Esophagus squamous epithelium (tissue), 5 donors: ENCODE measurements around the gene CYBC1. TPM values are rescaled to one million over a fixed set of nuclear protein-coding genes. Genes with fewer than 3 reads are reported as not detected.

Source experiments
- DNase-seq: peaks from one replicate; lab custom pipeline; 2025; lab: John Stamatoyannopoulos, UW
- H3K27ac ChIP-seq, 4 donors: fragments of 200-600 bp; sonication (generic); one replicate each; pipeline ENCODE4 v1.5.1; 2016 to 2019; ENCODE audit warnings: mild to moderate bottlenecking in 1 of 4
- H3K27me3 ChIP-seq, 4 donors: fragments of 200-600 bp; sonication (generic); 1 replicate in 3 of 4; 2 replicates in 1 of 4; pipeline versions ENCODE4 v1.5.1 to v1.6.0; 2017 to 2021; ENCODE audit warnings: antibody characterized with exemption in 1 of 4
- H3K36me3 ChIP-seq, 3 donors: fragments of 200-600 bp; sonication (generic); one replicate each; pipeline ENCODE4 v1.5.1; 2016 to 2019
- H3K4me1 ChIP-seq, 3 donors: fragments of 200-600 bp; sonication (generic); one replicate each; pipeline ENCODE4 v1.5.1; 2017 to 2019
- H3K4me3 ChIP-seq, 4 donors: fragments of 200-600 bp; sonication (generic); 1 replicate in 3 of 4; 2 replicates in 1 of 4; pipeline ENCODE4 v1.5.1; 2016 to 2019; ENCODE audit warnings: mild to moderate bottlenecking in 2 of 4, moderate library complexity in 1 of 4
- H3K9me3 ChIP-seq, 3 donors: fragments of 200-600 bp; sonication (generic); one replicate each; pipeline ENCODE4 v1.5.1; 2016 to 2019
- CTCF ChIP-seq, 6 experiments: fragments of 450-650 bp in 4 of 6; fragments of 200-600 bp in 2 of 6; sonication (generic) in 2 of 6; IDR thresholded peaks; one replicate each; pipeline ENCODE4 v1.5.1; 2016 to 2019; ENCODE audit warnings: antibody characterized with exemption in 6 of 6, mild to moderate bottlenecking in 4 of 6, moderate library complexity in 4 of 6
- POLR2A ChIP-seq, 4 donors: fragments of 450-650 bp; IDR thresholded peaks; one replicate each; pipeline ENCODE4 v1.6.1; 2017; ENCODE audit warnings: antibody characterized with exemption in 4 of 4, mild to moderate bottlenecking in 4 of 4, moderate library complexity in 3 of 4
- WGBS, 2 donors: methylation state at CpG; one replicate each; pipeline ENCODE4 v1.1.5; 2018; 5-methylcytosine and 5-hydroxymethylcytosine counted together
- intact Hi-C: fragments of 100-400 bp; cut with DNase I; formaldehyde crosslinking; loops from one replicate; pipeline ENCODE4 v1.15.0; 2022
- total RNA-seq, 4 donors: library from RNA; depleted of rRNA; stranded (reverse); fragments of >200 nt; gene quantifications; one replicate each; pipeline ENCODE4 v1.1.0, GENCODE V29; 2016
- donor health status: DM: yes; HTN: yes; CAD: no.

Gene CYBC1
- 10 to 100 TPM; 31.7 to 74.3 (median 51.1) TPM for total RNA-seq

DNA sequence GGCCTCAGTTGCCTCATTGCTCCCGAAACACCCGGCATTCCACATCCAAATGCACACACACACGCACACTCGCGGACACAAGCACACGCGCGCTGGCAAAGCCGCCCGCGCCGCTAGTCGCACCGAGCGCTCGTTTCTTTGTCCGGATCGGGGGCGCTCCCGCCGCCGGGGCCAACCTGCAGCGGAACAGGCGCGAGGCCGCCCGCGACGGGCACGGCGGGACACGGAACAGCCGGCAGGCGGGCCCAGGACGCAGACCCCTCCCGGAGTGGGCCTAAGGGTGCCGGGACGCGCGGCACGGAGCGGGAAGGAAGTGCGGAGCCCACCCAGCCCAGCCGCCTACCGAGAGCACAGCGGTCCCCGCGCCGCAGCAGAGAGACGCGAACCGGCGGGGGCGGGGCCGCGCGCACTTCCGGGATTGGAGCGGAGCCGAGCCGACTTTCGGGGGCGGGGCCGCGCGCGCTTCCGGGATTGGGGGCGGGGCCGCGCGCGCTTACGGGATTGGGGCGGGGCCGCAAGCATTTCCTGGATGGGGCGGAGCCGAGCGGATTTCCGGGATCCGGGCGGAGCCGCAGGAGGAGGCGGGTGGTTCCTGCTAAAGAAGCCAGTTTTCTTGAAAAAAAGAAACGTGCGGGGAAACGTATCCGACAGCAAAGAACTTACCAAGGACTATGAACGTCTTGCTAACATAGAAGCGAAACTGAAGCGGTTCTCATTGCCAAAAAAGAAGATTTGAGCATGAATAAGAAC lies at the start of gene CYBC1:
Gene CYBC1 (minus strand): TSS at position 396 of the 750 bp plus-strand sequence. CDS start 1,498 bp downstream, outside the sequence.
- WGBS, 2 donors, result 0 to 1% methylated on average over 8 to 16 of the region's 91 CpGs
- H3K9me3 ChIP-seq, result no peaks in the 10 kb centered on the region

DNA sequence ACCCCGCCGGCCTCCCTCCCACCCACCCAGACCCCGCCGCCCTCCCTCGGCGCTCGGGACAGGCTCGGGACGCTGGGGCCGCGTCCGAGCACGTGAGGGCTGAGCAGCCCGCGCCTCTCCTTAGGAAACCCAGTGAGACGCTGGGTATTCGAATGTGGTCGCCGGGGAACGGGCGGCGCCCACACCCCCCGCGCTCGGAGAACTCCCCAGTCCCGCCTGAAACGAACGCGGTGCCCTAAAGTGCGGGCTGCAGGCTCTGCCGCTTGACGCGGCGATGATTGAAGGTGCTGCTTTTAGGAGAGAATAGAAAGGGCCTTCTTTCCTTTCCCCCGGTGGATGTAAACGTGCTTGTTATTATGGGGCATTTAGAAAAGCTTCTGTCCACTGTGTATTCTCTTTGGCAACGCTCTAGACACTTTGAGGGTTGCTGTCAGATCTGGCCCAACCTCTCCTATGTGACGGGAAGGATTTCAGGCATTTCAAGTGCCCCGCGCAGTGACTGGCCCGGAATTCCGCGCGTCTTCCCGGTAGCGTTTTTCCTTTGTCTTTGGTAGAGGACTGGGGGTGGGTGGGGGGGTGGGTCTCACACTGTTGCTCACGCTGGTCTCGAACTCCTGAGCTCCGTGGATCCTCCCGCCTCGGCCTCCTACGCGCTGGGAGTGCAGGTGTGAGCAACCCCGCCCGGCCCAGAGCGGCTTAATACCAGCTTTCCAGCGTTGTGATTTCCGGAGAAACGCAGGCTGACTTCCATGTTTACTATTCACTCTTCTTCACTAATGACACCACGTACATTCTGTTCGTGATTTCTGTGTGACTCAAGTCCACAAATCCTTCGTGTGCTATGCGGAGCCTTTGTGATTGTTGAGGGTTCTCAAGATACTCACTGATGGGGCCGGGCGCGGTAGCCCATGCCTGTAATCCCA lies 47.2 kb upstream of the CYBC1 start:
- no peaks in the 10 kb centered on the region for H3K27me3 ChIP-seq
- peak overlapping the region; percentile 42 to 69 (median 66) for H3K4me3 ChIP-seq
- peak overlapping the region; percentile 89 to 98 (median 92) for H3K27ac ChIP-seq
- H3K4me1 ChIP-seq, result peaks cover 36 to 78% (median 44%) of the 10 kb centered on the region in 3 donors
- WGBS, 2 donors, result 2 to 4% methylated on average over 15 to 25 of the region's 66 CpGs
- TF ChIP-seq POLR2A (IDR thresholded peaks at IDR 0.05) (no peak), CTCF (IDR thresholded peaks at IDR 0.05) (no peak)
- no peaks in the 10 kb centered on the region for H3K9me3 ChIP-seq
- H3K36me3 ChIP-seq, result no peaks in the 10 kb centered on the region
- intact Hi-C loops, result no loop called here
- no peak for DNase-seq

More for the DNA sequence above, at the start of gene CYBC1:
- peak within 1 kb of the TSS; percentile 89 to 96 (median 94) for H3K27ac ChIP-seq
- no peaks in the 10 kb centered on the region for H3K27me3 ChIP-seq
- H3K36me3 ChIP-seq, result peaks cover 0 to 22% (median 0%) of the 10 kb centered on the region in 3 donors
- H3K4me3 ChIP-seq, result peak within 1 kb of the TSS; percentile 64 to 100 (median 92)
- peak; percentile 49 for DNase-seq
- TF ChIP-seq CTCF (IDR thresholded peaks at IDR 0.05) (peak in 1 of 6 experiments; percentile 22), POLR2A (IDR thresholded peaks at IDR 0.05) (peak in 2 of 4 donors; percentile 74 to 89)
- intact Hi-C loops, result no loop called here
- H3K4me1 ChIP-seq, result peaks cover 13 to 52% (median 29%) of the 10 kb centered on the region in 3 donors

DNA sequence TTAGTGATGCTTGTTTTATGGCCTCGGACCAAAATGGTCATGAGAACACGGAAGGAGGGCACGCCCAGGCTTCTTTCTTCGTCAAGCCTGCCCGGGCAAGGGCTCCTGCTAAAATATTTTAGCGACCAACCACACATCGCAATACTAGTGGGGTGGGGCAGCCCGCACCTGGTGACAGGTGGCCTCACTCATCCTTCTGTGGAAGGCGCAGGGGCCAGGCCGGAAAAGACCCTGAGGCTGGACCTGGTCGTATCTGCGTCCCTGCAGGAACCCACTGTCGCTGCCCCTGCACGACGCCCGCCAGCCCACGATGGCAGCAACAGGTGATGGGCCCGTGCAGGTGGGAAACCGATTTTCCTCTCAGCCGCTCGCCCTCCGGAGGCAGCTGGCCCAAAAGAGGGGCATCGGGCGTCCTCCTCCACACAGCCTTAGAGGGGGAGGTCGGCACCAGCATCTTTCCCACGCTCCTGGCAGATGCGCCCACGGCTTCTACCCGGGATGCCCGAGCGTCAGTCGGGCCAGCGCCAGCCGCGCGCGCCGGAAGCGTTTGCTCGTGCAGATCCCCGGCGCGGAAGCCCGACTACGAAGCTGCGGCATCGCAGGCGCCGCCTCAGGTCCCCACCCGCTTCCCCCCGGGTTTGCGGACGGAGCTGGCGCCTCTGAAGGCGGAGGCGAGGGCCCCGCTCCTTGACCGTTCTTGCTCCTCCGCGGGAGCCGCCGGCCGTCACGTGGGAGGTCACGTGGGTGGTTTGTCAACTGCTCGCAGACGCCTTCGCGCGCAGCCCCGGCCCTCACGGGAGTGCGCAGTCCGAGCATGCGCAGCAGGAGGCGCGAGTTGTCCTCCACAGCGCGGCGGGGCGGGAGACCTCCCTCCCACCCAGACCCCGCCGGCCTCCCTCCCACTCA lies 46.2 kb upstream of the CYBC1 start:
- TF ChIP-seq POLR2A (IDR thresholded peaks at IDR 0.05), result peak in 2 of 4 donors; percentile 61 to 89
- peak in 2 of 6 experiments; percentile 7 to 30 for TF ChIP-seq CTCF (IDR thresholded peaks at IDR 0.05)
- Histone ChIP-seq H3K4me3 (peak overlapping the region; percentile 42 to 69 (median 66)), H3K27me3 (no peaks in the 10 kb centered on the region), H3K36me3 (no peaks in the 10 kb centered on the region), H3K9me3 (no peaks in the 10 kb centered on the region), H3K4me1 (peaks cover 36 to 75% (median 41%) of the 10 kb centered on the region in 3 donors), H3K27ac (peak overlapping the region; percentile 89 to 98 (median 92))
- intact Hi-C loops, result no loop called here
- DNase-seq, result peak; percentile 76
- WGBS, 2 donors, result 6 to 9% methylated on average over 5 to 35 of the region's 83 CpGs

- TF ChIP-seq CTCF (IDR thresholded peaks at IDR 0.05) (no peak), POLR2A (IDR thresholded peaks at IDR 0.05) (peak in 1 of 4 donors; percentile 26)
- H3K4me3 ChIP-seq, result peak overlapping the region in 1 of 4 donors; percentile 66
- intact Hi-C loops, result no loop called here
- 41 to 77% methylated on average over 4 to 6 of the region's 12 CpGs for WGBS, 2 donors
- no peaks in the 10 kb centered on the region for H3K27me3 ChIP-seq
- peaks cover 36 to 71% (median 39%) of the 10 kb centered on the region in 3 donors for H3K4me1 ChIP-seq
- no peaks in the 10 kb centered on the region for H3K9me3 ChIP-seq
- peak overlapping the region; percentile 89 to 98 (median 92) for H3K27ac ChIP-seq
- DNase-seq, result no peak
- H3K36me3 ChIP-seq, result no peaks in the 10 kb centered on the region
These were observed 45.4 kb upstream of the CYBC1 start for GRCh38 chr17:82495844-82496528.
